HCT116 (cell line): Measurements from ENCODE around the gene USP8. TPM values are rescaled to one million over a fixed set of nuclear protein-coding genes. Genes with fewer than 3 reads are reported as not detected.

Experiments
- ATAC-seq: fragments of 200-7000 bp; cut with Tn5 transposase; 2 replicates; pipeline ENCODE4 v1.9.1; 2020; ENCODE audit warnings: mild to moderate bottlenecking, moderate library complexity
- BruUV-seq: library from RNA; stranded (reverse); fragments of 400-500 nt; replicated peaks from 2 replicates; lab custom pipeline; 2021; lab: Mats Ljungman, UMichigan
- CTCF ChIA-PET: fragments of 300-600 bp; sonication (Branson Sonifier 250); formaldehyde crosslinking; loops from one replicate; lab custom pipeline; 2021; ENCODE audit warnings: antibody characterized with exemption; lab: Charles Lee
- POLR2A ChIA-PET: fragments of 300-600, 350-600 bp; sonication (Branson Sonifier 250); formaldehyde crosslinking; loops from one replicate; lab custom pipeline; 2021; ENCODE audit warnings: antibody characterized with exemption; lab: Charles Lee
- RAD21 ChIA-PET, 2 experiments: fragments of 300-600 bp; sonication (Branson Sonifier 250); formaldehyde crosslinking; loops; one replicate each; lab custom pipeline; 2023; ENCODE audit warnings: low total read pairs in 2 of 2; ENCODE audit not compliant: uncharacterized antibody in 2 of 2, unreplicated experiment in 2 of 2, low non-redundant PET in 1 of 2; lab: Charles Lee
- DNase-seq: peaks from one replicate; pipeline ENCODE4 v3.0.0-alpha.2; 2010; ENCODE audit warnings: low read depth, low spot score
- H2AFZ ChIP-seq: fragments of 200-600 bp; shearing (Covaris generic), sonication (generic); 2 replicates; pipeline ENCODE4 v1.6.1; 2017; ENCODE audit warnings: low read depth, mixed run types, mixed read lengths, antibody characterized with exemption, low read length; ENCODE audit not compliant: poor library complexity, severe bottlenecking
- H3K27ac ChIP-seq: 2 replicates; pipeline ENCODE4 v1.5.1; 2012; ENCODE audit warnings: low read depth, low read length
- H3K27me3 ChIP-seq: fragments of 200-600 bp; sonication (generic); 2 replicates; pipeline ENCODE4 v1.6.1; 2016; ENCODE audit warnings: mixed run types, low read length, mixed read lengths; ENCODE audit not compliant: insufficient read depth
- H3K36me3 ChIP-seq, 2 experiments: fragments of 200-500 bp in 1 of 2; fragments of 200-600 bp in 1 of 2; sonication (Bioruptor generic) in 1 of 2; sonication (generic) in 1 of 2; 2 replicates each; pipeline versions ENCODE4 v1.5.1 to v1.6.1; 2014 to 2016; ENCODE audit warnings: low read length in 2 of 2, inconsistent platforms in 1 of 2, mixed read lengths in 1 of 2, mixed run types in 1 of 2; ENCODE audit not compliant: insufficient read depth in 2 of 2, control insufficient read depth in 1 of 2
- H3K4me1 ChIP-seq, 2 experiments: fragments of 200-600 bp in 1 of 2; sonication (generic) in 1 of 2; 2 replicates each; pipeline versions ENCODE4 v1.5.1 to v1.6.1; 2012 to 2017; ENCODE audit warnings: low read length in 2 of 2, inconsistent platforms in 1 of 2, mild to moderate bottlenecking in 1 of 2, mixed read lengths in 1 of 2, mixed run types in 1 of 2, moderate library complexity in 1 of 2; ENCODE audit not compliant: insufficient read depth in 2 of 2, control insufficient read depth in 1 of 2
- H3K4me2 ChIP-seq: fragments of 200-600 bp; sonication (generic); 2 replicates; pipeline ENCODE4 v1.6.1; 2017; ENCODE audit warnings: mixed run types, low read length, mixed read lengths
- H3K4me3 ChIP-seq, 2 experiments: fragments of 200-600 bp in 1 of 2; sonication (generic) in 1 of 2; replicated peaks in 1 of 2; 2 replicates each; pipeline ENCODE4 v1.5.1; 2011 to 2016; ENCODE audit warnings: low read length in 2 of 2, control low read depth in 1 of 2, low read depth in 1 of 2, mild to moderate bottlenecking in 1 of 2, mixed read lengths in 1 of 2, mixed run types in 1 of 2
- H3K79me2 ChIP-seq: fragments of 200-600 bp; sonication (generic); 2 replicates; pipeline ENCODE4 v1.6.1; 2017; ENCODE audit warnings: mild to moderate bottlenecking, mixed run types, low read length, moderate library complexity, mixed read lengths; ENCODE audit not compliant: insufficient read depth
- H3K9ac ChIP-seq: fragments of 200-600 bp; sonication (generic); 2 replicates; pipeline ENCODE4 v1.6.1; 2016; ENCODE audit warnings: low read length, mixed read lengths
- H3K9me2 ChIP-seq: fragments of 200-600 bp; sonication (generic), shearing (Covaris generic); 2 replicates; pipeline ENCODE4 v1.6.1; 2017; ENCODE audit warnings: mixed run types, mild to moderate bottlenecking, moderate library complexity; ENCODE audit not compliant: insufficient read depth
- H3K9me3 ChIP-seq, 2 experiments: fragments of 200-500 bp in 1 of 2; fragments of 200-600 bp in 1 of 2; sonication (Bioruptor generic) in 1 of 2; sonication (generic) in 1 of 2; 2 replicates each; pipeline ENCODE4 v1.6.1; 2014 to 2017; ENCODE audit warnings: low read length in 2 of 2, mixed read lengths in 2 of 2, inconsistent platforms in 1 of 2, low read depth in 1 of 2, mild to moderate bottlenecking in 1 of 2, mixed run types in 1 of 2, moderate library complexity in 1 of 2; ENCODE audit not compliant: control insufficient read depth in 1 of 2, insufficient read depth in 1 of 2
- H4K20me1 ChIP-seq: fragments of 200-600 bp; sonication (generic), shearing (Covaris generic); 2 replicates; pipeline ENCODE4 v1.6.1; 2017; ENCODE audit warnings: mixed run types, mild to moderate bottlenecking, moderate library complexity; ENCODE audit not compliant: insufficient read depth
- CBX3 ChIP-seq: IDR thresholded peaks from 2 replicates; pipeline ENCODE4 v1.6.1; 2012; ENCODE audit warnings: low read depth
- CTCF ChIP-seq, 3 experiments: fragments of 200-600 bp in 1 of 3; sonication (generic) in 1 of 3; IDR thresholded peaks in 2 of 3; conservative IDR thresholded peaks in 1 of 3; 2 replicates each; pipeline ENCODE4 v1.5.1; 2012 to 2017; ENCODE audit warnings: low read depth in 2 of 3, low read length in 2 of 3, antibody characterized with exemption in 1 of 3, borderline replicate concordance in 1 of 3, control low read depth in 1 of 3, mild to moderate bottlenecking in 1 of 3, mixed read lengths in 1 of 3, mixed run types in 1 of 3, moderate library complexity in 1 of 3; ENCODE audit not compliant: insufficient read depth in 1 of 3
- EGR1 ChIP-seq: IDR thresholded peaks from 2 replicates; pipeline ENCODE4 v1.6.1; 2012; ENCODE audit warnings: low read depth
- FOSL1 ChIP-seq: IDR thresholded peaks from 2 replicates; pipeline ENCODE4 v1.6.1; 2012; ENCODE audit warnings: low read depth
- MAX ChIP-seq: IDR thresholded peaks from 2 replicates; pipeline ENCODE4 v1.6.1; 2012
- POLR2AphosphoS5 ChIP-seq: IDR thresholded peaks from 2 replicates; pipeline ENCODE4 v1.6.1; 2011; ENCODE audit warnings: mild to moderate bottlenecking, low read depth, low read length, moderate library complexity
- RAD21 ChIP-seq: IDR thresholded peaks from 2 replicates; pipeline ENCODE4 v1.6.1; 2012; ENCODE audit warnings: low read depth, mild to moderate bottlenecking
- REST ChIP-seq: IDR thresholded peaks from 2 replicates; pipeline ENCODE4 v1.6.1; 2012; ENCODE audit warnings: low read depth
- SP1 ChIP-seq: IDR thresholded peaks from 2 replicates; pipeline ENCODE4 v1.6.1; 2012; ENCODE audit warnings: low read depth
- YY1 ChIP-seq: IDR thresholded peaks from 2 replicates; pipeline ENCODE4 v1.6.1; 2011; ENCODE audit warnings: low read length, low read depth, moderate library complexity, mild to moderate bottlenecking; ENCODE audit not compliant: insufficient replicate concordance; ENCODE audit errors: extremely low read depth
- ZBTB33 ChIP-seq: IDR thresholded peaks from 2 replicates; pipeline ENCODE4 v1.6.1; 2011; ENCODE audit warnings: mild to moderate bottlenecking, low read length, moderate library complexity; ENCODE audit not compliant: insufficient replicate concordance; ENCODE audit errors: extremely low read depth
- ZNF274 ChIP-seq: fragments of 200-500 bp; sonication (Bioruptor generic); IDR thresholded peaks from 2 replicates; pipeline ENCODE4 v1.6.1; 2014; ENCODE audit warnings: mild to moderate bottlenecking, low read depth, low read length, inconsistent platforms
- intact Hi-C: fragments of 100-400 bp; cut with micrococcal nuclease; formaldehyde crosslinking; loops from 2 replicates; pipeline ENCODE4 v1.10.0; 2022
- total RNA-seq: library from RNA; stranded (reverse); gene quantifications from one replicate; pipeline ENCODE4 v1.2.1, GENCODE V29; 2021; ENCODE audit not compliant: unreplicated experiment

Gene USP8
- total RNA-seq, 1 experiment from 2014 or later, result 67.9 TPM

GRCh38 chr15:50487287-50487686 is 63.1 kb downstream of the USP8 start:
- intact Hi-C loops, result no loop called here
- ATAC-seq, result no peak
- H3K36me3 ChIP-seq, result peaks cover 22 to 39% of the 10 kb centered on the region in 2 experiments

More at GRCh38 chr15:50487287-50487686, 63.1 kb downstream of the USP8 start:
- no peaks in the 10 kb centered on the region for H3K9me3 ChIP-seq
- H3K4me3 ChIP-seq, result no peak overlapping the region
- CTCF ChIA-PET, result no interaction called here
- no peak overlapping the region for H3K4me2 ChIP-seq
- H3K27me3 ChIP-seq, result no peaks in the 10 kb centered on the region
- no peaks in the 10 kb centered on the region for H3K4me1 ChIP-seq
- RAD21 ChIA-PET, result no interaction called here
- H2AFZ ChIP-seq, result no peak overlapping the region
- no peak overlapping the region for H3K27ac ChIP-seq
- TF ChIP-seq YY1, result no peak
- no peak for TF ChIP-seq ZNF274
- TF ChIP-seq MAX, result no peak
- no peak for TF ChIP-seq SP1
- no peak for TF ChIP-seq CBX3
- no peak for TF ChIP-seq RAD21
- TF ChIP-seq FOSL1, result no peak
- TF ChIP-seq CTCF (IDR thresholded peaks at IDR 0.05 in 2 of 3, conservative IDR thresholded peaks at IDR 0.05 in 1 of 3; ENCODE audit: borderline replicate concordance in 1 of 3, insufficient read depth in 1 of 3, low read depth in 2 of 3, low read length in 2 of 3), result no peak
- TF ChIP-seq ZBTB33, result no peak
- TF ChIP-seq EGR1, result no peak
- TF ChIP-seq POLR2AphosphoS5, result no peak
- TF ChIP-seq REST, result no peak
- DNase-seq, result no peak
- no peaks in the 10 kb centered on the region for H4K20me1 ChIP-seq
- POLR2A ChIA-PET, result interaction anchor here (0.5 kb wide), 1 partner anchor 389 kb away, joined by 3 read pairs; no protein-coding TSS in a partner anchor
- H3K79me2 ChIP-seq, result no peaks in the 10 kb centered on the region
- H3K9ac ChIP-seq, result no peak overlapping the region
- H3K9me2 ChIP-seq, result no peaks in the 10 kb centered on the region
- BruUV-seq, result no TSS peak
